Measurements from ENCODE around the gene APOA4.

The APOA4 gene

DNA sequence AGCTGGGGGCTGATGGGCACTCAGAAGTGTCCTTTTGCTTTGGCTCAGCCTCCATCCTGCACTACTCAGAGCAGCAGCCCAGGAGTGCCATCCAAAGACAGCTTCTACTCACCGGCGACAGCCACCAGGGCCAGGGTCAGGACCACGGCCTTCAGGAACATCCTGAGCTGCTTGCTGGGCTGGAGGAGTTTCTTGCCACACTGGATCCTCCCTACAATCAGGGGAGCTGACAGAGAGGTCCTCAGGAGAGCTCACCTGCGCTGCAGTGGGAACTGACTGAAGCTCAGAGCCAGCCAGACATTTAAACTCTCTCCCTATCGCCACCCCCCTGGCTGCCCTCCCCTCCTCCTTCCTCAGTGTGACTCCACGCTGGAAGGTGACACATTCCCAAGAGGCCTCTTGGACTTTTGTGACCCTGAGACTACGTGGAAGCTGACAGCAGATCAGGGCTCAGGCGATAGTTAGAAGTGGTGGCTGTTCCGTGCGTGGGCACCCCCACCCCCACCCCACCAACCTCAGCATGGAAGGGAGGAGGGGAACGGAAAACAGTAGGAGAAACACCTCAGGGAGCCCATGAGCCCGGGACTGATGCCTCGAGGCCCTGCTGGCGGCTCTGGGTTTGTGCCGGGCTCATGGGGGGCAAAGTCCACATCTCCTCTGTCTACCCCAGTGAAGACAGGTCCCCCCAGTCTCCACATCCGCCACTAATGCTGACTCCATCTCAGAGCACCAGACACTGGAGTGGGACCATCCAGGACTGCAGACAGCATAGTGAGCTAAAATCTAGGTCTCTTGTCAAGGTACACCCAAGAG lies at the start of gene APOA4:
APOA4 (minus strand) TSS at position 274 of the 813 bp plus-strand sequence; CDS start at position 161, 113 bp downstream.
- no peak for DNase-seq

DNA sequence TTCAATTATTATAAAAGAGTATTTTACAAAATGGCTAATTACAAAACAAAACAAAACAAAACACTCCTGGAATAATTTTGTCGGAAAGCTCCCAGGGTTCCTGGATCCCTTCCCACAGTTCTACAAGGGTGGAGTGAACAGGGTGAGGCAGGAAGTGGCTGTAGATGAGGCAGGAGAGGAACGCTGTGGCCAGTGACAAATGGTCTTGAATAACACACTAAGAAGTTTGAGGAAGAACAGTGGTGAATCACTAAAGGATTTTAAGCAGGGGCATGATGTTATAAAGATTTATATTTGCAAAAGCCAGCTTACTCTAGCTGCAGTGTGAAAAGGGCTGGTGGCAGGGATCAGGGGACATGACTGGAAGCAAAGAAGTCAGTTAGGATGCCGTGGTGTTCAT lies 48.1 kb upstream of the APOA4 start:
- no peak for DNase-seq

DNA sequence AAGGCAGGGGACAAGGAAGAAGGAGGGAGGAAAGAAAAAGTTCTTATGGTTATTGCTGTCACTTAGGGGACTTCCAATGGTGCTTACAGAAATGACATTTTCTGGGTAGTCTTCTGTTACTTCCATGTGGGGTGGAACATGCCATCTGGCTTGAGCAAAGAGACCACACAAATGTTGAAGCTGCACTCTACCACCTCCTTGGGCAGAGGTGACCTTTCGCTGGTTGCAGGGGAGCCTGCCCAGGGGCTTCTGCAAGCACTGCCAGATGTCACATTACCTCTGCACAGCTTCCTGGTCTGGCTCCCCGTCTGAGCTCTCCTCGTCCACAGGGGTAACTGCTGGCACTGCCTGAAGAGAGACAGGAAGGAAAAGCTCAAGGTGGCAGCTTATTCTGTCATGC lies 47.0 kb upstream of the APOA4 start:
- no peak for DNase-seq

DNA sequence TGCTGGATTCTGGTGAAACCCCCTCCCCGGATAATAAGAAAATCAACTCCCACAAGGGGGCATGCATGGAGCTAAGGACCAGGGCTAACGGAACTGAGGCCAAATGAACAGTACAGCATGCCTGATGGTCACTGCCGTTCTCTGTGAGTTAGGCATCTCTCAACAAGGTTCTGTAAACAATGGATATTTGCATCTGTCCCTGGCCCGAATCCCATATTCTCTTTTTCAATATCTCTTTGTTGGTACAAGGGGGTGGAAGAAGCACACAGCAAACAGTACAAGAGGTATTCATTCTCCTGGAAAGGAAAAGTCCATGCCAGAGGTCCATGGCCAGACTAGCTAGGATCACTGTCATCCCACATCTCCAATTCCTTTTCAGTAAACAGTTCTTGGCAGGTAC lies 46.5 kb upstream of the APOA4 start:
- DNase-seq, result no peak

DNA sequence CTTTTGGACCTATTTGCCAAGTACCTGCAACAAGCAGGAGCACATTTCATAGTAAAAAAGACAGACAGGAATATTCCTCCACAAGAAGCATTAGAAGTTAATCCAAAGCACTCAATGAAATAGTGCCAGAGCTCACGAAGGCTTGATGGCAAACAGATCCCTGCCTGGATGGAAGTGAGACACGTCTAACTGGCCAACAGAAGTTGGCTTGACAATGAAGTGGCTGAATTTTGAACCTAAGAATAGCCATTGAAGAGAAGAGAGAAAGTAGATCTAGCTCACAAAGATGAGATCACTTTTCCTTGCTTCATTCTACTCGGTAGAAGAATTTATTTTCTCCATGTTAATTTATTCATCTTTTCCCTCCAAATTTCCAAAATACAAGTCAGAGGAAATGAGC lies 45.0 kb upstream of the APOA4 start:
- no peak for DNase-seq

DNA sequence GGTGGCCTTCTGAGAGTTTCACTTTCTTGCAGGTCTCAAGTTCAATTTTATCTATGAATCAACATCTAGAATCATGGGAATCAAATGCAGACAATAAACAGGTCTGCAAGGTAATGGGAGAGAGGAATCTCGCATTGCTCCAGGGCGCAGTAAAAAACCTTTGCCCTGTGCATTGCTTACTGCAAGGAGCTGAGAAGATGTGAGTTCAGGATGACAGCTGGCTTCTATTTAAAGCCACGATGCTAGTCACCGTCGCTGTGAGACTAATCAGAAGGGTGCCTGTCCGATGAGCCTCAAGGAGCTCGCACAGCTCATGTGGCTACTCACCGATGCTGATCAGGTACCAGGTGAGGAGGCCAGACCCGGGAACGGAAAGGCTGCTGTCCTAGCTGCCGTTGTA lies 44.5 kb upstream of the APOA4 start:
- no peak for DNase-seq

DNA sequence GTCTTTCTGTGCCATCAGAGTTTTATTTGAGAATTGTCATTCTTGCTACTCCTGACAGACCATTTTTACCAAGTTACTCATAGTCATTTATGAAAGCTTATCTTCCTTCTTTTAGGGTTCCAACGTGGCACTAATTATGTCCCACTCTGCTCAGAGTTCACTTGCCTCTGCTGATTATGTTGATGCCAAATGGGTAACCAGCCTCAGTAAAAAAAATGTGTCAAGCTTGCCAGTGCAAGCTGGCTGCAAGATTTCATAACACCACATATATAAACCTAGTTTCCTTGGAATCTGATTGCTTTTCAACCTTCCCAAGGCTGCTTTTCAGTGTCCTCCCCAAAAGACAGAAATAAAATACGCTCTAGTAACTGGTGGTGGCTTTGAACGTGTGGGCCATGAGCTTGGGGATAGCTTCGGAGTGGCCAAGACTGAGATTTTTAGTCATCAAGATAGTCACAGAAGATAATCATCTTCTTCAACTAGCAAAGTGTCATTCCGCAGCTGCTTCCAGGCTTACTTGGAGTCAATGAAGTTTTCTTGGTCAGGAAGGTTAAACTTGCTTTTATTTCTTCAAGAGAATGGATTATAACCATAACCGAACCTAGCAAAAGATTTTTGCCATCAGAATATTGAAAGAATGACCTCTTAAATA lies 43.8 kb upstream of the APOA4 start:
- DNase-seq, result no peak

DNA sequence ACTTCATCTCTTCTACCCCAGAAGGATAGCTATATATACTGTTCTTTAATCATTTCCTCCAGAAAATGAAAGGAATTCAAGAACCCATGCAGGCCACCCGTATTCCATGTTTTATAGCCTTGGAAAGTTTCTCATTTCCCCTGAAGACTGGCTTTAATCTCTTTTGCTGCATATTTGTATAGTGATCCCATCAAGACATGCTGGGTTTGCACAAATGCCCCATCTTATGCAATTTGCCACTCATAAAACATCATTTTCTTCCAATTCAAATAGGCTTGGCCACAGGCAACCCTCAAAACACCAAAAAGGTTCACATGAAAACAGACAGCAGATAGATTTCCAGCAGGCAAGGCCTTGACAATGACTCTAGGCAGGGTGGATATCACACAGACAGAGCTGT lies 42.6 kb upstream of the APOA4 start:
- no peak for DNase-seq

DNA sequence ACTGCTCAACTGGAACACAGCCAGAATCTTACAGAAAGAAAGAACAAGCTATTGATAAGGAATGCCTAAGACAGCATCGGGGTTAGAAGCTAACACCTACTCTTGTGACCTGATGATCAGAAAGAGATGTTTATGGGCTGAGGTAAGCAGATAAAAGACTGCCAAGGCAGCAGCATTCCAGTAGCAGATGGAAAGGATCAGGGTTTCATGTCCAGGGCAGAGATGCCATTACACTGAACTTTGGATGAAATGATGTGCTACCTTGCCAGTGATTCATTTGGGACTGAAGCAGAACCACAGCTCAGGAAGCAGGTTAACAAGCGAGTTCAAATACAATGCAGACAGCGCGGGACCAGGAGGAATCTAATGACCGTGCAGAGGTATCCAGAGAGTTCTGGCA lies 41.4 kb upstream of the APOA4 start:
- DNase-seq, result no peak

DNA sequence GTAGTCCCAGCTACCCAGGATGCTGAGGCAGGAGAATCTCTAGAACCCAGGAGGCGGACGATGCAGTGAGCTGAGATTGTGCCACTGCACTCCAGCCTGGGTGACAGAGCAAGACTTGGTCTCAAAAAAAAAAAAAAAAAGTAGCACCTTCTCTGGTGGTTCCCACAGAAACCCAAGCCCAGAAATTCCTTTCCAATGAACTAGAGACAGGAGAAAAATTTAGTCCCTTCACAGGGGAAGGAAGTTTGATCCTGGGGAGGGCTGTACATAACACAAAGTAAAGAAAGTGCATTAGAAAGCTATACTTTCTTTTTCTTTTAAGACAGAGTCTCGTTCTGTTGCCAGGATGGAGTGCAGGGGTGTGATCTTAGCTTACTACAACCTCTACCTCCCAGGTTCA lies 39.8 kb upstream of the APOA4 start:
- no peak for DNase-seq

DNA sequence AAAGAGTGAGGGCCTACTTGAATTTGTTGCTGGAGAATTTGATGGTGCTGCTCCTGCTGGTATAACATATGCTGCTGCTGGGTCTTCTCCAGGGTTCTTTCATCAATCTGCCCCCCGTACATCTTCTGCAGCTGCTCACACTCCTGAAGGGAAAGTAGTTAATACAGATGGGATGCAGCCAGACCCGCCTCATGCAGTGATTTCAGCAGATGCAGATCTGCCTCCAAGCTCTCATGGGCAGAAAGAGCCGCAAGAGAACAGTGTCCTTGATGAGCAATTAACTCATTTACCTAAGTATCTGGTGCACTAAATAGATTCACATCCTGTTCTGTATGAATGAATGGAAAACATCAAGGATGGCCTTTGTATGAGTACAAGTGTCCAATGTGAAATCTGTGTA lies 39.1 kb upstream of the APOA4 start:
- no peak for DNase-seq

DNA sequence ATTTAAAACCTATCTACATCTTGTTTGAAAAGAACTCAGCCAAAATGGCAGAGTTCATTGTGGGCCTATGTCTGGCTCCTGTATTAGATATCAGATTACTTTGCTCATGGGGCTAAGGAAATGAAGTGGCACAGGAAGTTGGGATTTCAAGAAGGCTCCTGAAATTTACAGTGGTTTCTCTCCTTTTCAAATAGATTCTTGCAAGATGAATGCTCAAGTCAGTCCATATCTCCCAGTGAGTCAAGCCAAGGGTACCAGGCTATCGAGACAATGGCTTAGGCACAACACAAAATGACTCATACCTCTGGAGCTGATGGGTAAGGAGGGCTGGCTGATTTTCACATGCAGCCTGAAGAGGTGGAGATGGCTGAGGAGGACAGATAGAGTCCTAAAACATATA lies 38.4 kb upstream of the APOA4 start:
- no peak for DNase-seq

DNA sequence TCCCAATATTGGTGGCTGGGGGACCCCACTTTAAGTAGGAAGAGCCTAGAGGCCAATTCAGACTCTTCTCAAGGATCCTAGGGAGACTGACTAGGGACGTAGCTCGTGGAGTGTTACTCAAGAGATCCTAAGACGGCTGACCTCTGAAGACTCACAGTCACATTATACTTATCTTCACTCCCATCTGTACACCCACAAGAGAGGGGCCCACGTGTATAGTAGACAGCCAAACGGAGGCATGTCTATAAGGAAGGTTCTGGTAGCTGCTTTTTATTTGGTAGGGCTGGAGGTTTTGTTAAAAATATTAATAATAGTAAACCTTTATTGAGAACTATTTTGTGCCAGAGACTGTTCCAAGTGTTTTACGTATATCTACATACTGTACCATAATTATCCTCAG lies 37.2 kb upstream of the APOA4 start:
- DNase-seq, result no peak

DNA sequence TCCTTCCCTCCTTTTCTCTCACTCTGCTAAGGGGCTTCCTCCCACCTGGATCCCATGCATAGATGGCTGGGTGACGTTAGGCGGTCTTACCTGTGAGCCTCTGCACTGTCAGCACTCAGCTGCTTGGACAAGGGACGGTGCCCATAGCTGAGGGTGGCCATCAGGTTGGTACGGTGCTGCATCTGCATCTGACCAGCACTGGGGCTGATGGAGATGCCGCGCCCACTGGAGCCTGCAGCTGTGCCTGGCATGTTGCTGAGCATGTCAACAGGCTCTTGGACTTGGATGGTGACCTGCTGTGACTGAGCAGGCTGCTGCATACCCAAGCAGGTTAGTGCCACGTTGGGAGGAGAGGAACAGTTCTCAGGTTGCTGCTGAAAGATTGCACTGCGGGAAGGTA lies 36.1 kb upstream of the APOA4 start:
- DNase-seq, result no peak

DNA sequence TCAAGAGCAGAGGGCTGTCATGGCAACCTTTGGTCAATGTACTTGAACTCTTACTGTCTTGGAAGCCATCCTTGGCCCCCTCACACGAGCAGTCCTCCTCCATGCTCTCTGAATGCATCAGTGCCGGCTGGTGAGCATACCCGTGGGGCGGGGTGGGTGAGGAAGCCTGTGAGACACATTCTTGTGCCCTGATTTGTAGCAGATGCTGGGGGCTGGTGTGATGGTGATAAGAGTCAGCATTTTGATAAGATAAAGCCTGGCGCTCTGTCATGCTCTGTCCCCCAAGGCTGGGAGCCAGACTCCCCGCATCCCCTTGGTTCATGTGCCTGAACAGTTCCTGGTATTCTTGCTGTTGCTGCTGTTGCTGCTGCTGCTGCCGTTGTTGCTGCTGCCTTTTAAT lies 34.8 kb upstream of the APOA4 start:
- no peak for DNase-seq

DNA sequence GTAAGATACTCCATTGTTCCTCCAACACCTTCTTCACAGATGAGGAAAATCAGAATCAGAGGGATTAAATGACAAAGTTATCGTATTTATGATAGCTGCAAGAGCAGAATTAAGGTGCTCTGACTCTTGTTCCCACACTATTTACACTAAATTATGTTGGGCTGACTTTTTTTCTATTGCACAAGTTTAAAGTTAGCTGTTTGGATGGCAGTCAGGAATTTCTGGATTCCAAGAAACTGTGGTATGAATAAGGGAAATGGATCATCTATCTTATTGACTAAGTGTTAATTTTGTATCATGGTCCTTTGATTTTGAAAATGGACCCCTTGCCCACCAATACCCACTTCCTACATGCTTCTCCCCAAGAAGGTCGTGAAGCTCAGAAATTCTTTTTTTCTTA lies 34.2 kb upstream of the APOA4 start:
- DNase-seq, result no peak

DNA sequence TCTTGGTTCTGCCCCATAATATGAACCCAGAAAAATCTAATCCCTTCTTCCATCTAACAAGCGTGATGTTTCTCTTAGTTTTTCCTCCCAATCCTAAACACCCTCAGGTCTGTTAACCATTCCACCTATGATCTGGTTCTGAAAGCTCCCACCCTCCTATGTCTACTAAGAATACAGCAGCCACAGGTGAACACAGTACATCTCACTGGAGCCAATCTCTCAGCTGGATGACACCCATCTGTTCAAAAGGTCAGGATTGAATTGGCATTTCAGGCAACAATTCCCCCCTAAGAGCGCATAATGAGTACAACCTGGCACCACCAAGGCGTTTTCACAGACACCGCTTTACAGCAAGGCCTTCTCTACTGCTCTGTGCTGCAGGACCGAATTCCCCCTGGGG lies 33.3 kb upstream of the APOA4 start:
- no peak for DNase-seq

DNA sequence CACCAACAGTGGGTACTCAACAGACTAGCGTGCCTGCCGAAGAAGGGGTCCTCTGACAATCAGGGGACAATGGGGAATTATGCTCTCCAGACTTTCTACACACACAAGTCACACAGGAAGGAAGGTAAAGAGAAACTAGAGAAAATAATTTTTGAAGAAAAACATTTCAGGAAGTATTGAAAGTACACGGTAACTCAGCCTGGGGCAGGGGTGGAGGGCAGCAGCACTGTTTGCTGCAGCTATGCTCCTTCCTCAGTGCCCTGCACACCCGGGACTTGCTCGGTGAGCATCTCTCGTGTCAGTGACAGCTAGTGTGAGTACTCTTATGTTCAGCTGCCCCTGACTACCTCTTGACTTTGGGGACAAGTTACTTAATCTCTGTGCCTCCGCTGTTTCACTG lies 32.3 kb upstream of the APOA4 start:
- no peak for DNase-seq

DNA sequence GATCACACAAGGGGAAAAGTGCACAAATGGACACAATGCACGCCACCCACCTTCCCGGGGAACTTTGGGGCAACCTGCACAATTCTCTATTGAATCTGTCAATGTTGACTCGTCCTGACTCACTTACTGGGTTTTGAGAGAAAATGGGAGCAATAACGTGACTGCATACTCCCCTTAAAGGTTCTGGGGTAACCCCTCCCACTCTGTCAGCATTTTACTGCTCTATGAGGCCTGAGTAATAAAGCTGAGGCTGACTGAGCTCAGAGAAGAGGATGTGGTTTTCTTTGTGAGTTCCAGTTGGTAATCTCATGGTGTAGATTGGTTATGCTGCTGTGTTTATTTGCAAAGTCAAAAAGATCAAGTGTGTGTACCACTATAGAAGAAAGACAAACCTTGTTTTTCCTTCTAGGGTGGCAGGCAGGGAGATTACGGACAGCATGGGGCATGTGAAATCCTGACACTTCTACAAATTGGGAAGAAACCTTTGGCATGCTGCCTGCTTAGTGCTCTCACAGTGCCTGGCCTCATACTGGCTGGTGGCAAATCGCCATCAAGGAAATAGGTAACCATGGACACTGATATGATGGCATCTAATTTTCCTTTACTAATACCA lies 30.5 kb upstream of the APOA4 start:
- DNase-seq, result no peak

DNA sequence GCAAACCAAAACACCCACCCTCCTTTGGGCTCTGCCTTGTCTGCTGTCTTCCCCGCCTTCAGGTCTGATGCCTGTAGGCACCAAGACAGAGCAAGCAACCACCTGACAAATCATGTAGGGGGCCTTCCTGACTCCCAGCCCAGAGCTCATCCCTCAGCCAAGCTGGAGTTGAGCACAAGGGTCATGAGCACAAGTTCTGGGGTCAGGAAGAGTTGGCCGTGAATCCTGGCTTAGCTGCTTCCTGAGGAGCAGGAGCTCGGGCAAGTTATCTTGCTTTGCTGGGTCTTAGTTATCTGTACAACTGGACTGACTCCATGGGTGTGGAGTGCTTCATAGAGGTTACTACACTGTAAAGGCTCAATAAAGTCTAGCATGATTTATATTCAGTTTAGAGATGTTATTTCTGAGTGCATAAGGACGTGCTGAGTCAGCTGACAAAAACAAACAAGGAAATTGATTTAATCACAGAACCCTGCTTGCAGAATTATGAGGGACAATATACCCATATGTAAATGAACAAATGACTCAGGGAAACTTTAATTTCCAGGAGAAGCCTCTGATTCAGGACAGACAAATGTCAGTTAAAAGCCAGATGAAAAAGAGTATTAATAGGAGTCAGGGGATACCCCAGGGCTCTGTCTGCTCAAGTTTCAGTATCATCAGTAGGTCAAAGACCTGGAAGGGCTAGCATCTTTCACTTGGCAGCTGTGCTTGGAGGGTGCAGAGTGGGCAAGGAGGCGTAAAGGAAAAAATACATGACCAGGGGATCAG lies 29.3 kb upstream of the APOA4 start:
- no peak for DNase-seq

DNA sequence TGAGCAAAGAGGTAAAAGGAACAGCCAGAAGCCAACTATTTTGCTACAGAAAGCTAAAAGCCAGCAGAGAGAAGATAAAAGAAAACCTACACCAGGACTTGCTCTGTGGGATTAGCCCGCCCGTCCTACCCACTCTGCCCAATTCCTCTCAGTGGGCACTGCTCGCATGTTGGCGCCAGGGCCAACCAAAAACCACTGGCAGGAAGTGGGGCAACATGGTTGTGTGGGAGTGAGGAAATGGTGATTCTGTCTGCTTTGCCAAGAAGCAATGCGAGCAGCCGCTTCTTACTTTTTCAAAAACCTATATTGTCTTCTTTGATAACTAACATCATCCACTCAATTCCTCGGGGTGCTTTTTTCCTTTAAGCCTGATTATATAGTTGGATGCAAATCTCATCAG lies 28.5 kb upstream of the APOA4 start:
- DNase-seq, result no peak

DNA sequence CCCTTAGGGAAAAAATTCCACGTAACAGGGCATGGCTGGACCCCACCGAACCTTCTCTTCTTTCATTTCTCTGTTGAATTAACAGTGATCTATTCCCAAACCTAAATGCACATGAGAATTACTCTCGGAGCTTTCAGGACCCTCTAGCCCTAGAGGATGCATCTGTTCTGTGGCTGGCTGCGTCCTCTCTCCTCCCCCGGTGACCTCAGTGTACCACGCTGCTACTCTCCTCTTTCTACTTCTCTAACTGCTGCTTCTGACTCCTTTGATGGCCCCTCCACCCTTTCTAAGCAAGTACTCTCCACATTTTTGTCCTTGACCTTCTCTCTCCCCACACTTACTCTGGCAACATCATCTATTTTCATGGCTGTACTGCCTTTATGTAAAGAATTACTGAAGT lies 26.4 kb upstream of the APOA4 start:
- no peak for DNase-seq

DNA sequence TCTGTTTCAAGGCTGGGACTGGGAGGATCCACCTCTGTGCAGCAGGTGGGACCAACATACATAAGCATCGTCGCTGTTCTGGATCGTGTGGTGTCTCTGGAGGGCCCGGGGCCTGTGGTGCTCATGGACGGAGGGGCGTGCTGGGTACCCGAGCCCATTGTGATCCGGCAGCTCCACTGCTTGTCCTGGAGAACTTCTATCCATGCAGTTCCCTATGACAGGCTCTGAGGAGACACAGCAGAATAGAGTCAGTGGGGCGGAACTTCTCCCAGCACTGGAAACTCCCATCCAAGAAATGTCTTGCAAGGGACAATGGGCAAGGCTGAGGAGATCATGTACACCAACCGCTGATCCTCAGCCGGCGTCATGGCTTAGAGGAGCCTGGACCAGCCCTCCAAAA lies 26.0 kb upstream of the APOA4 start:
- DNase-seq, result no peak

DNA sequence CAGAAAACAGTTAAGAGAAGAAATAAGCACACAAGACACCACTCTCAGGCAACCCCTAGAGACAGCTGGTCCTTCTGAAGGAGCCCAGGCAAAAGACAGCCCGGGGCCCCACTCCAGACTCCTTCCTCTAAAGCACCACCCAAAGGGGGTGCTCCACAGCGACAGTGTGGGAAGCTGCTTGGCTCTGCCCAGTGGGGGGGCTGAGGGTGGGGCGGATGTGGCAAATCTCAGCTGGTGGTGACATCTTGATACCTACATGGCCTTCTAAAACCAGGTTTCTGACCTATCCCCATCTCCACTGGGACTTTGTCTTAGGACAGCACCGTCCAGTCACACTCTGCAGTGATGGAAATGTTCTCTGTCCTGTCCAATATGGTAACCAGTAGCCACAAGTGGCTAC lies 24.5 kb upstream of the APOA4 start:
- no peak for DNase-seq
